HEK293 (cell line): ENCODE data around the gene ARG2.

Experiments
- ZNF175 ChIP-seq: fragments of 450-650 bp; formaldehyde crosslinking; IDR thresholded peaks from 2 replicates; pipeline ENCODE4 v1.5.1; 2016; ENCODE audit warnings: missing biosample characterization, missing genetic modification characterization
- ZNF19 ChIP-seq: fragments of 450-650 bp; formaldehyde crosslinking; IDR thresholded peaks from 2 replicates; pipeline ENCODE4; 2016; ENCODE audit warnings: missing biosample characterization, missing genetic modification characterization, low read depth
- ZNF792 ChIP-seq: fragments of 450-650 bp; formaldehyde crosslinking; IDR thresholded peaks from 2 replicates; pipeline ENCODE4 v1.5.1; 2016; ENCODE audit warnings: missing biosample characterization, missing genetic modification characterization
- ZSCAN30 ChIP-seq: fragments of 450-650 bp; IDR thresholded peaks from 2 replicates; pipeline ENCODE4 v1.5.1; 2018; ENCODE audit warnings: missing biosample characterization, mild to moderate bottlenecking, missing genetic modification characterization, moderate library complexity
- TF ChIP-seq, protein P1 (sequence below): fragments of 450-650 bp; formaldehyde crosslinking; IDR thresholded peaks from 2 replicates; pipeline ENCODE4 v1.5.1; 2016; ENCODE audit warnings: missing biosample characterization, missing genetic modification characterization
- TF ChIP-seq, protein P2 (sequence below): fragments of 450-650 bp; formaldehyde crosslinking; IDR thresholded peaks from 2 replicates; pipeline ENCODE4 v1.5.1; 2016; ENCODE audit warnings: missing biosample characterization, missing genetic modification characterization, low read depth
- TF ChIP-seq, protein P3 (sequence below): fragments of 450-650 bp; formaldehyde crosslinking; IDR thresholded peaks from 2 replicates; pipeline ENCODE4 v1.5.1; 2016; ENCODE audit warnings: missing biosample characterization, missing genetic modification characterization
- TF ChIP-seq, protein P4 (sequence below): fragments of 450-650 bp; formaldehyde crosslinking; IDR thresholded peaks from 2 replicates; pipeline ENCODE4 v1.5.1; 2016; ENCODE audit warnings: missing biosample characterization, missing genetic modification characterization

DNA sequence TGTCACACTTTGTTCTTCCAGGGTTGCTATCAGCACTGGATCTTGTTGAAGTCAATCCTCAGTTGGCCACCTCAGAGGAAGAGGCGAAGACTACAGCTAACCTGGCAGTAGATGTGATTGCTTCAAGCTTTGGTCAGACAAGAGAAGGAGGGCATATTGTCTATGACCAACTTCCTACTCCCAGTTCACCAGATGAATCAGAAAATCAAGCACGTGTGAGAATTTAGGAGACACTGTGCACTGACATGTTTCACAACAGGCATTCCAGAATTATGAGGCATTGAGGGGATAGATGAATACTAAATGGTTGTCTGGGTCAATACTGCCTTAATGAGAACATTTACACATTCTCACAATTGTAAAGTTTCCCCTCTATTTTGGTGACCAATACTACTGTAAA lies 31.0 kb downstream of the ARG2 start:
- no peak for TF ChIP-seq ZNF792
- TF ChIP-seq, protein P1, sequence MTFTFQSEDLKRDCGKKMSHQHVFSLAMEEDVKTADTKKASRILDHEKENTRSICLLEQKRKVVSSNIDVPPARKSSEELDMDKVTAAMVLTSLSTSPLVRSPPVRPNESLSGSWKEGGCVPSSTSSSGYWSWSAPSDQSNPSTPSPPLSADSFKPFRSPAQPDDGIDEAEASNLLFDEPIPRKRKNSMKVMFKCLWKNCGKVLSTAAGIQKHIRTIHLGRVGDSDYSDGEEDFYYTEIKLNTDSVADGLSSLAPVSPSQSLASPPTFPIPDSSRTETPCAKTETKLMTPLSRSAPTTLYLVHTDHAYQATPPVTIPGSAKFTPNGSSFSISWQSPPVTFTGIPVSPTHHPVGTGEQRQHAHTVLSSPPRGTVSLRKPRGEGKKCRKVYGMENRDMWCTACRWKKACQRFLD, result no peak
- TF ChIP-seq, protein P2, sequence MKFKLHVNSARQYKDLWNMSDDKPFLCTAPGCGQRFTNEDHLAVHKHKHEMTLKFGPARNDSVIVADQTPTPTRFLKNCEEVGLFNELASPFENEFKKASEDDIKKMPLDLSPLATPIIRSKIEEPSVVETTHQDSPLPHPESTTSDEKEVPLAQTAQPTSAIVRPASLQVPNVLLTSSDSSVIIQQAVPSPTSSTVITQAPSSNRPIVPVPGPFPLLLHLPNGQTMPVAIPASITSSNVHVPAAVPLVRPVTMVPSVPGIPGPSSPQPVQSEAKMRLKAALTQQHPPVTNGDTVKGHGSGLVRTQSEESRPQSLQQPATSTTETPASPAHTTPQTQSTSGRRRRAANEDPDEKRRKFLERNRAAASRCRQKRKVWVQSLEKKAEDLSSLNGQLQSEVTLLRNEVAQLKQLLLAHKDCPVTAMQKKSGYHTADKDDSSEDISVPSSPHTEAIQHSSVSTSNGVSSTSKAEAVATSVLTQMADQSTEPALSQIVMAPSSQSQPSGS (tag by site-specific recombination), result no peak
- TF ChIP-seq, protein P3, sequence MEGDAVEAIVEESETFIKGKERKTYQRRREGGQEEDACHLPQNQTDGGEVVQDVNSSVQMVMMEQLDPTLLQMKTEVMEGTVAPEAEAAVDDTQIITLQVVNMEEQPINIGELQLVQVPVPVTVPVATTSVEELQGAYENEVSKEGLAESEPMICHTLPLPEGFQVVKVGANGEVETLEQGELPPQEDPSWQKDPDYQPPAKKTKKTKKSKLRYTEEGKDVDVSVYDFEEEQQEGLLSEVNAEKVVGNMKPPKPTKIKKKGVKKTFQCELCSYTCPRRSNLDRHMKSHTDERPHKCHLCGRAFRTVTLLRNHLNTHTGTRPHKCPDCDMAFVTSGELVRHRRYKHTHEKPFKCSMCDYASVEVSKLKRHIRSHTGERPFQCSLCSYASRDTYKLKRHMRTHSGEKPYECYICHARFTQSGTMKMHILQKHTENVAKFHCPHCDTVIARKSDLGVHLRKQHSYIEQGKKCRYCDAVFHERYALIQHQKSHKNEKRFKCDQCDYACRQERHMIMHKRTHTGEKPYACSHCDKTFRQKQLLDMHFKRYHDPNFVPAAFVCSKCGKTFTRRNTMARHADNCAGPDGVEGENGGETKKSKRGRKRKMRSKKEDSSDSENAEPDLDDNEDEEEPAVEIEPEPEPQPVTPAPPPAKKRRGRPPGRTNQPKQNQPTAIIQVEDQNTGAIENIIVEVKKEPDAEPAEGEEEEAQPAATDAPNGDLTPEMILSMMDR (tag by site-specific recombination), result no peak
- TF ChIP-seq ZSCAN30 (tag by site-specific recombination), result no peak
- TF ChIP-seq, protein P4, sequence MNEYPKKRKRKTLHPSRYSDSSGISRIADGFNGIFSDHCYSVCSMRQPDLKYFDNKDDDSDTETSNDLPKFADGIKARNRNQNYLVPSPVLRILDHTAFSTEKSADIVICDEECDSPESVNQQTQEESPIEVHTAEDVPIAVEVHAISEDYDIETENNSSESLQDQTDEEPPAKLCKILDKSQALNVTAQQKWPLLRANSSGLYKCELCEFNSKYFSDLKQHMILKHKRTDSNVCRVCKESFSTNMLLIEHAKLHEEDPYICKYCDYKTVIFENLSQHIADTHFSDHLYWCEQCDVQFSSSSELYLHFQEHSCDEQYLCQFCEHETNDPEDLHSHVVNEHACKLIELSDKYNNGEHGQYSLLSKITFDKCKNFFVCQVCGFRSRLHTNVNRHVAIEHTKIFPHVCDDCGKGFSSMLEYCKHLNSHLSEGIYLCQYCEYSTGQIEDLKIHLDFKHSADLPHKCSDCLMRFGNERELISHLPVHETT (tag by site-specific recombination), result no peak
- TF ChIP-seq ZNF19 (tag by site-specific recombination), result no peak
- TF ChIP-seq ZNF175 (tag by site-specific recombination), result no peak
